WERI-Rb-1 (cell line): ENCODE results near the gene SLC25A21.
"Not testable (repeated sequence)": the region's sequence is repeated elsewhere in the genome, so short reads cannot be mapped to it uniquely, and the experiment has no call there.

Experiments used
- DNase-seq: peaks from one replicate; pipeline ENCODE4 v3.0.0-alpha.2; 2020
- H3K27ac ChIP-seq: fragments of 250-450 bp; sonication (Bioruptor Pico); 2 replicates; pipeline ENCODE4 v1.5.1; 2020; ENCODE audit warnings: mild to moderate bottlenecking, moderate library complexity
- H3K27me3 ChIP-seq: fragments of 250-450 bp; sonication (Bioruptor Pico); 2 replicates; pipeline ENCODE4 v1.5.1; 2021; ENCODE audit warnings: mild to moderate bottlenecking, low read depth, moderate library complexity; ENCODE audit not compliant: insufficient read depth, severe bottlenecking
- H3K36me3 ChIP-seq: fragments of 250-450 bp; sonication (Bioruptor Pico); 2 replicates; pipeline ENCODE4 v1.5.1; 2020; ENCODE audit warnings: mild to moderate bottlenecking, moderate library complexity
- H3K4me3 ChIP-seq: 2 replicates; pipeline ENCODE4 v1.5.1; 2011; ENCODE audit warnings: low read depth, mild to moderate bottlenecking, control low read depth, low read length
- H3K9me3 ChIP-seq: fragments of 250-450 bp; sonication (Bioruptor Pico); 2 replicates; pipeline ENCODE4 v1.5.1; 2021; ENCODE audit warnings: mild to moderate bottlenecking, moderate library complexity; ENCODE audit not compliant: severe bottlenecking
- CTCF ChIP-seq: IDR thresholded peaks from 2 replicates; pipeline ENCODE4 v1.5.1; 2011; ENCODE audit warnings: low read depth, mild to moderate bottlenecking, control low read depth, inconsistent platforms, low read length

The SLC25A21 gene

GRCh38 chr14:37172024-37172869 is at the start of gene SLC25A21:
Gene SLC25A21, minus strand, starts transcription at chr14:37172606.
- no peak for TF ChIP-seq CTCF
- Histone ChIP-seq H3K27ac (no peak within 1 kb of the TSS), H3K4me3 (peak within 1 kb of the TSS; percentile 41), H3K27me3 (peaks cover 59% of the 10 kb centered on the region), H3K36me3 (no peaks in the 10 kb centered on the region), H3K9me3 (no peaks in the 10 kb centered on the region)
- peak; percentile 37 for DNase-seq

GRCh38 chr14:37221073-37221472 is 48.7 kb upstream of the SLC25A21 start:
- H3K9me3 ChIP-seq: peaks cover 9% of the 10 kb centered on the region
- H3K4me3 ChIP-seq: no peak overlapping the region
- DNase-seq: no peak
- no peaks in the 10 kb centered on the region for H3K27me3 ChIP-seq
- H3K36me3 ChIP-seq: no peaks in the 10 kb centered on the region
- no peak for TF ChIP-seq CTCF
- H3K27ac ChIP-seq: no peak overlapping the region

DNA sequence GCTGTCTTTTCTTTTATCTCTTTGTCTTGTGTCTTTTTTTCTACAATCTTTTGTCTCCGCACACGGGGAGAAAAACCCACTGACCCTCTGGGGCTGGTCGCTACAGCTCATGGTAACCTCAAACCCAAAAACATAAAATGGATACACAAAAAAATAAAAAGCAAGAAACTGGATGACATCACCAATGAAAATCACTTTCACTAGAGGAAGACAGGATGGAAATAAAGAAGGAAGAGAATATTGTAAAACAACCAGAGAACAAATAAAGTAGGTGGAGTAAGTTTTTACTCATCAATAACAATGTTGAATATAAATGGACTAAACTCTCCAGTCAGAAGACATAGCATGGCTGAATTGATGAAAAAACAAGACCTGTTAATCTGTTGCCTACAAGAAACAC is 42.9 kb upstream of the SLC25A21 start:
- Histone ChIP-seq H3K36me3 (no peaks in the 10 kb centered on the region), H3K9me3 (no peaks in the 10 kb centered on the region), H3K4me3 (no peak overlapping the region), H3K27me3 (no peaks in the 10 kb centered on the region), H3K27ac (no peak overlapping the region)
- TF ChIP-seq CTCF: no peak
- DNase-seq: no peak

DNA sequence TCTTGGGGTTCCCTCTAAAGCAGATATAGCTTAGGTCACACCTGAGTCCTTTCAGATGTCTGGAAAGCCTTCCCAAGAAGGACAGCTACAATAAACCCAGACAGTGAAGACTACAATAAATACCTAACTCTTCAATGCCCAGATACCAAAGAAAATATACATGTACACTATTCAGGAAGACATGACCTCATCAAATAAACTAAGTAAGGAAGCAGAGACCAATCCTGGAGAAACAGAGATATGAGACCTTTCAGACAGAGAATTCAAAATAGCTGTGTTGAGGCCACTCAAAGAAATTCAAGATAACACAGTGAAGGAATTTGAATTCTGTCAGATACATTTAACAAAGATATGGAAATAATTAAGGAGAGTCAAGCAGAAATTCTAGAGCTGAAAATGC is 40.6 kb upstream of the SLC25A21 start:
- no peak for DNase-seq
- H3K27me3 ChIP-seq: no peaks in the 10 kb centered on the region
- H3K36me3 ChIP-seq: no peaks in the 10 kb centered on the region
- H3K9me3 ChIP-seq: no peaks in the 10 kb centered on the region
- H3K27ac ChIP-seq: no peak overlapping the region
- TF ChIP-seq CTCF: no peak
- no peak overlapping the region for H3K4me3 ChIP-seq

DNA sequence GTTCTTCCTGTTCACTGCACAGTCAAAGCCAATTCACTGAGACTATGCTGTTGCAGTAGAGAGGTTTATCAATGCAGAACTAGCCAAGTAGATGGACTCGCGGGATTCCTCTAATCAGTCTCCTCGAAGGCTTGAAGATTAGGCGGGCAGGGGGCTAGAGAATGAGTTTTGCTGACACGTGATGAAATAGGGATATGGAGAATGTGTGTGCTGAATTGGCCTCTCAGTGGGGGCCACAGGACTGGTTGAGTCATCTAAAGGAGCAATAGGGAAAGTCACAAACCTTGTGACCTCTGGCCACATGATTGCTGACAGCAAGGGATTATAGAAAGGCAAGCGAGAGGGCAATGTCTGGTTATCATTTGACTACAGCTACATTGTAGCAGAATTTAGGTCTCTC is 38.0 kb upstream of the SLC25A21 start:
- no peaks in the 10 kb centered on the region for H3K36me3 ChIP-seq
- no peak for DNase-seq
- TF ChIP-seq CTCF: no peak

GRCh38 chr14:37209617-37210016 is 37.2 kb upstream of the SLC25A21 start:
- not testable (repeated sequence) for H3K27ac ChIP-seq, H3K27me3 ChIP-seq, DNase-seq, H3K4me3 ChIP-seq, H3K36me3 ChIP-seq
- peaks cover 13% of the 10 kb centered on the region for H3K9me3 ChIP-seq

More for the DNA sequence above, 38.0 kb upstream of the SLC25A21 start:
- no peak overlapping the region for H3K27ac ChIP-seq
- peaks cover 12% of the 10 kb centered on the region for H3K9me3 ChIP-seq
- H3K4me3 ChIP-seq: no peak overlapping the region
- no peaks in the 10 kb centered on the region for H3K27me3 ChIP-seq

DNA sequence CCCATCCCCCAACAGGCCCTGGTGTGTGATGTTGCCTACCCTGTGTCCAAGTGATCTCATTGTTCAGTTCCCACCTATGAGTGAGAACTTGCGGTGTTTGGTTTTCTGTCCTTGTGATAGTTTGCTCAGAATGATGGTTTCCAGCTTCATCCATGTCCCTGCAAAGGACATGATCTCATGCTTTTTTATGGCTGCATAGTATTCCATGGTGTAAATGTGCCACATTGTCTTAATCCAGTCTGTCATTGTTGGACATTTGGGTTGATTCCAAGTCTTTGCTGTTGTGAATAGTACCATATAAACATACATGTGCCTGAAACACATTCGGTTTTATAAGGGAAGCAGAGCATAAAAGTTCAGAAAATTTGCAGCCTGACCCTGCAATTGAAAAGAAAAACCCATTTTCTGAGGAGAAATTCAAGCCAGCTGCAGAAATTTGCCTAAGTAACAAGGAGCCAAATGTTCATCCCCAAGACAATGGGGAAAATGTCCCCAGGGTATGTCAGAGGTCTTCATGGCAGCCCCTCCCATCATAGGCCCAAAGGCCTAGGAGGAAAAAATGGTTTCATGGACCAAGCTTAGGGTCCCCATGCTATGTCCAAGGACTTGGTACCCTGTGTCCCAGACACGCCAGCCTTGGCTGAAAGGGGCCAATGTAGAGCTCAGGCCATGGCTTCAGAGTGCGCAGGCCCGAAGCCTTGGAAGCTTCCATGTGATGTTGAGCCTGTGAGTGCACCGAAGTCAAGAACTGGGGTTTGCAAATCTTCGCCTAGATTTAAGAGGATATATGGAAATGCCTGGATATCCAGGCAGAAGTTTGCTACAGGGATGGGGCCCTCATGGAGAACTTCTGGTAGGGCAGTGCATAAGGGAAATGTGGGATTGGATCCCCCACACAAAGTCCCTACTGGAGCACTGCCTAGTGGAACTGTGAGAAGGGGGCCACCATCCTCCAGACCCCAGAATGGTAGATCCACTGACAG is 33.5 kb upstream of the SLC25A21 start:
- not testable (repeated sequence) for DNase-seq

More for the DNA sequence above, 33.5 kb upstream of the SLC25A21 start:
- not testable (repeated sequence) for H3K27me3 ChIP-seq, H3K36me3 ChIP-seq, H3K4me3 ChIP-seq, H3K27ac ChIP-seq
- peaks cover 13% of the 10 kb centered on the region for H3K9me3 ChIP-seq
